Right lobe of liver (tissue), 6 donors: Measurements from ENCODE around the gene TRAK1. TPM values are rescaled to one million over a fixed set of nuclear protein-coding genes. Genes with fewer than 3 reads are reported as not detected.

Source experiments
- ATAC-seq, 4 donors: fragments of 200-7000 bp; cut with Tn5 transposase; one replicate each; pipeline ENCODE4 v1.9.1; 2020; ENCODE audit warnings: mild to moderate bottlenecking in 4 of 4, moderate library complexity in 4 of 4
- DNase-seq, 3 donors: peaks; one replicate each; pipeline ENCODE4 v3.0.0-alpha.2; 2020
- H3K27ac ChIP-seq, 3 donors: fragments of 200-600 bp; one replicate each; pipeline ENCODE4 v1.8.0; 2022
- H3K27me3 ChIP-seq, 2 donors: fragments of 200-600 bp; one replicate each; pipeline ENCODE4 v1.8.0; 2022
- H3K36me3 ChIP-seq, 4 donors: fragments of 200-600 bp; sonication (generic) in 1 of 4; one replicate each; pipeline versions ENCODE4 v1.5.1 to v1.8.0; 2017 to 2022; ENCODE audit warnings: control low read depth in 1 of 4
- H3K4me1 ChIP-seq, 4 donors: fragments of 200-600 bp; sonication (generic) in 1 of 4; one replicate each; pipeline versions ENCODE4 v1.5.1 to v1.8.0; 2017 to 2022; ENCODE audit warnings: control low read depth in 1 of 4
- H3K4me3 ChIP-seq, 3 donors: fragments of 200-600 bp; one replicate each; pipeline ENCODE4 v1.8.0; 2022
- H3K9me3 ChIP-seq, 4 donors: fragments of 200-600 bp; sonication (generic) in 1 of 4; one replicate each; pipeline versions ENCODE4 v1.5.1 to v1.8.0; 2017 to 2022; ENCODE audit warnings: control low read depth in 1 of 4
- CTCF ChIP-seq, 4 donors: fragments of 200-600 bp in 3 of 4; fragments of 450-650 bp in 1 of 4; IDR thresholded peaks; one replicate each; pipeline versions ENCODE4 v1.5.1 to v1.8.0; 2016 to 2022; ENCODE audit warnings: antibody characterized with exemption in 4 of 4, mild to moderate bottlenecking in 2 of 4
- POLR2A ChIP-seq: fragments of 450-650 bp; IDR thresholded peaks from one replicate; pipeline ENCODE4 v1.6.1; 2017; ENCODE audit warnings: antibody characterized with exemption, mild to moderate bottlenecking
- WGBS: methylation state at CpG from one replicate; pipeline ENCODE4 v1.1.6; 2018; ENCODE audit warnings: low coverage, low lambda C conversion rate; ENCODE audit not compliant: insufficient coverage; ENCODE audit errors: missing lambda C conversion rate; 5-methylcytosine and 5-hydroxymethylcytosine counted together
- intact Hi-C, 2 donors: fragments of 100-400 bp; cut with DNase I; formaldehyde crosslinking; loops; one replicate each; pipeline versions ENCODE4 v1.11.2 to v1.14.1; 2022
- total RNA-seq, 6 experiments: library from RNA; depleted of rRNA in 2 of 6; stranded (reverse); fragments of >200 nt in 2 of 6; fragmentation: NEBNext Ultra II Directional in 3 of 6; extraction: Animal tissue kit (Norgen Biotek cat#: 25700) in 3 of 6; gene quantifications; one replicate each; pipeline versions ENCODE4 v1.1.0 to v1.2.4, GENCODE V29; 2016 to 2023
- donor health status: DM: no; HTN: yes; CAD: no.
- donor health status: DM: no; HTN: no; CAD: no.
- donor health status: DM: no; HTN: no; CAD: no.
- donor health status: DM: no; HTN: yes; CAD: no.
- donor health status: DM: no; HTN: yes; CAD: no.

The TRAK1 gene
- total RNA-seq, 6 experiments from 2014 or later, result 9.5 to 16.4 (median 12.2) TPM

DNA sequence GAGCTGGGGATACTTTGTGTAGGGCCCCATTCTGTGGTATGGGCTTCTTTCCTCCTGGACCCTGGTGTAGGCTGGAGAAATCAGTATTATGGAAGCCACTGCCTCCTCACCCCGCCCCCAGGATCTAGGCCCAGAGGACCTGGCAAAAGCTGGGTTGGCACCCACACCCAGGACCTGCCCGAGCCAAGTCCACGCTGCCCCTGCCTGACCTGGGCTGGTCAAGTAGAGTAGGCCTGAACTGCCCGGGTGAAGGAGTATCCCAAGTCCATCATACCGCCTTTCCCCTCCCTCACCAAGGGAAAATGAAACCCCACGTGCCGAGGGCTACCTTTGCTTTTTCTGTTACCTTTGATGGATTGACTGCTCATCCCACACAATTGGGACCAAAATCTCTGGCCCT is 37.7 kb upstream of the TRAK1 start:
- intact Hi-C loops, result no loop called here
- ATAC-seq, result peak; percentile 92 to 98 (median 96)

GRCh38 chr3:42055291-42055690 is 35.9 kb upstream of the TRAK1 start:
- Histone ChIP-seq H3K27me3 (no peaks in the 10 kb centered on the region), H3K4me1 (peaks cover 0 to 34% (median 16%) of the 10 kb centered on the region in 4 donors), H3K4me3 (no peak overlapping the region), H3K27ac (no peak overlapping the region), H3K9me3 (no peaks in the 10 kb centered on the region), H3K36me3 (no peaks in the 10 kb centered on the region)
- TF ChIP-seq CTCF (IDR thresholded peaks at IDR 0.05) (no peak), POLR2A (no peak)
- WGBS, result 53% methylated on average over 3 of the region's 3 CpGs
- ATAC-seq, result peak in 3 of 4 donors; percentile 5 to 54 (median 23)
- intact Hi-C loops, result no loop called here
- no peak for DNase-seq

More for the DNA sequence above, 37.7 kb upstream of the TRAK1 start:
- Histone ChIP-seq H3K27ac (peak overlapping the region; percentile 16 to 71 (median 53)), H3K9me3 (no peaks in the 10 kb centered on the region), H3K4me1 (peaks cover 0 to 34% (median 16%) of the 10 kb centered on the region in 4 donors), H3K27me3 (no peaks in the 10 kb centered on the region), H3K4me3 (no peak overlapping the region), H3K36me3 (no peaks in the 10 kb centered on the region)
- peak; percentile 82 to 94 (median 93) for DNase-seq
- WGBS, result 12% methylated on average over 4 of the region's 7 CpGs
- TF ChIP-seq POLR2A (no peak), CTCF (IDR thresholded peaks at IDR 0.05) (no peak)

DNA sequence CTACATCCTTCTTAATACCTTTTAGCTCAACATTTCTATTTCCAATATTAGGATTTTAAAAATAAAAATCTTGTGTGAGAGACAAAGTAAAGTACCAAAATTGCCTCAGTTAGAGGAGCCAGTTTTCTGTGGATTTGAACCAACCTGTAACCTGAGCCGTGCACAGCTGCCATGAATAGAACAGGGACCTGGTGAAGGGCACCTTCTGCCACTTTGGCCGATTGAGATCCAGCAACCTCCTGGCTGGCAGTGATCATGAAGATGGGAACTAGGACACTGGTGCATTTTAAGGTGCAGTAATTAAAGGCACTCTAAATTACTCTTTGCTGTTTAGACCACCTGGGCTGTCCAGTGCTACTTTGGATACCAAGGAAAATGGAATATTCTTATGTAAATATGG is 34.3 kb upstream of the TRAK1 start:
- Histone ChIP-seq H3K9me3 (no peaks in the 10 kb centered on the region), H3K27ac (no peak overlapping the region), H3K27me3 (no peaks in the 10 kb centered on the region), H3K36me3 (no peaks in the 10 kb centered on the region), H3K4me1 (peaks cover 0 to 34% (median 16%) of the 10 kb centered on the region in 4 donors), H3K4me3 (no peak overlapping the region)
- no peak for TF ChIP-seq CTCF (IDR thresholded peaks at IDR 0.05)
- DNase-seq, result no peak
- ATAC-seq, result no peak
- WGBS, result 92% methylated on average over 2 of the region's 2 CpGs
- intact Hi-C loops, result no loop called here

DNA sequence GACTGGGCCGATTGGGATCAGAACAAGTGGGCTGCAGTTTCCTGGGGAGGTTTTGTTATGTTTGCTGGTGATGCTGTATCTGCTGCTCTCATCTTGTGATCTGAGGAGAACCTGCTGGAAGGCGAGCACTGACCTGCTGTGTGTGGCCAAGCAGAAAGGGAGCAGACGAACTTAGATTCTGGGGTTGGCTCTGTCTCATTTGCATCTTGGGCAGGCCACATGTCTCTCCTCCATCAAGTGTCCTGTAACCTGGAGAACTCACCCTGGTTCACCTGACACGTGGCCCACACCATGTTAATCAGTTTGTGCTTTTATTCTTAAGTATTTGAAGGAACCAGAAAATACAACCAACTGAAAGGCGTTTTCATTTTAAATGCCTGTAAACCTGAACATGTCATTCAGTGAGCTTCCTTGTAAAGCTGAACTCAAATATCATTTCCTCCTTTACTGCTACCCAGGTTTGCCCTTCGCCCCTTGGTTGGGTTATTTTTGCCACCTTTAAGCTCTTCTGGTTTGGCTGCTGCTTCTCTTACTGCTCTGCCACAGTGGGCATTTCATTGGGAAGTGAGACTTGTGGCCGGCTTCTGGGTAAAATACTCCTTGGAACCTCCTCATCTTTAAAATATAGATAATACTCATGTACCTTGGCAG is 33.5 kb upstream of the TRAK1 start:
- Histone ChIP-seq H3K27me3 (no peaks in the 10 kb centered on the region), H3K27ac (no peak overlapping the region), H3K4me3 (no peak overlapping the region), H3K36me3 (no peaks in the 10 kb centered on the region), H3K4me1 (peaks cover 0 to 28% (median 11%) of the 10 kb centered on the region in 4 donors), H3K9me3 (no peaks in the 10 kb centered on the region)
- DNase-seq (no peak), ATAC-seq (no peak)
- intact Hi-C loops, result no loop called here
- WGBS, result 82% methylated on average over 6 of the region's 7 CpGs
- TF ChIP-seq CTCF (IDR thresholded peaks at IDR 0.05) (no peak), POLR2A (no peak)
